ENCODE results near the gene UBTD2.

DNA sequence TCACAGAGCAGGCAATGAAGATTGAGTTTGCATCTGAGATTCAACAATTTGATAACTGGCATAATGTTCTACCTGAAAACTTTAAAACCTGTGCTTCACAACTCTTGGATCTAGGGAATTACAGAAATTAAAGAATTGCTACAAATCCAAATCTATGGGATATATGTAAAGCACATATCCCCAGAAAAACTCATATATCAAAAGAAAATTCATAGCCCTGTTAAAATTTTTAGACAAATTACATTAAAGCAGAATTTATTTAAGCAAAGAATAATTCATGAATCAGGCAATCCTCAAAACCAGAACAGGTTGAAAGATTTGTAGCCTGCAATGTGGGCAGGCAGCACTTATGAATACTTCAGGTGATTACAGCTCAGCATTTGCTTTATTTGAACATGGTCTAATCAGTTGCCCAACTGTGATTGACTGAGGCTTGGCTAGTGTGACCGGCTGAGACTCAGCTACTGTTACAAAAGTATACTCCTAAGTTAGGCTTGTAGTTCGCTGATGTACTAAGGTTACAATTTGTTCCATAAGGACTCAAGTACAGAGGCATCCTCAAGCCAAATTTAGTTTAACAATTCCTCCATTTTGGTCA lies 10.3 kb upstream of the UBTD2 start:
- no peak for TF ChIP-seq CTCF (IDR thresholded peaks at IDR 0.05)
- no peak for TF ChIP-seq POLR2A (IDR thresholded peaks at IDR 0.05)
